GM21447 (cell line): Measurements from ENCODE around the gene CREB1.

ENCODE experiments used
- ATAC-seq: cut with Tn5 transposase; IDR thresholded peaks from one replicate; pipeline ENCODE4 v1.9.1; 2021; ENCODE audit not compliant: unreplicated experiment

The CREB1 gene

DNA sequence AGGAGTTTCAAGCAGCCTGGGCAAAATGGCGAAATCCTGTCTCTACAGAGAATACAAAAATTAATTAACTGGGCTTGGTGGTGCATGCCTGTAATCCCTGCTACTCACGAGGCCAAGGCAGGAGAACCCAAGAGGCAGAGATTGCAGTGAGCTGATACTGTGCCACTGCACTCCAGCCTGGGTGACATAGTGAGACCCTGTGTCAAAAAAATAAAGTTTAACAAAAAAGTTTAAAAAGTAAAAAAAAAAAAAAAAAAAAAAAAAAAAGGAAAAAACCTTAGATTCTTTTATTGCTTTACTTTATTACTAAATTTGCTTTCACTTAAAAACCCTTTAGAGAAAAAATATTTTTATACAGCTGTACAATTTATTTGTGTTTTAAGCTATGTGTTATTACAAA, 10.7 kb downstream of the CREB1 start:
- no peak for ATAC-seq

DNA sequence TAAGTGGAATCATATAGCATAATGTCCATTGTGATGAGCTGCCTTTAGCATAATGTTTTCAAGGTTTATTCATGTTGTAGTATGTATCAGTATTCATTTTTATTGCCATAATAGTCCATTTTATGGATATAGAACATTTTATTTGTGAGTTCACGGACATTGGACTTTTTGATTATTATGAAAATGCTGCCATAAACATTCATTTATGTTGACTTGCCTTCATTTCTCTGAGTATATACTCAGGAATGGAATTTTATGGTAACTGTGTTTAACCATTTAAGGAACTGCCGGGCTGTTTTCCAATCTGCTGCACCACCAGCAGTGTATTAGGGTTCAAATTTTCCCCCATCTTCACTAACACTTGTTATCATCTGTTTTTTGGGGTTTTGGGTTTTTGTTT, 12.2 kb downstream of the CREB1 start:
- ATAC-seq, result no peak

DNA sequence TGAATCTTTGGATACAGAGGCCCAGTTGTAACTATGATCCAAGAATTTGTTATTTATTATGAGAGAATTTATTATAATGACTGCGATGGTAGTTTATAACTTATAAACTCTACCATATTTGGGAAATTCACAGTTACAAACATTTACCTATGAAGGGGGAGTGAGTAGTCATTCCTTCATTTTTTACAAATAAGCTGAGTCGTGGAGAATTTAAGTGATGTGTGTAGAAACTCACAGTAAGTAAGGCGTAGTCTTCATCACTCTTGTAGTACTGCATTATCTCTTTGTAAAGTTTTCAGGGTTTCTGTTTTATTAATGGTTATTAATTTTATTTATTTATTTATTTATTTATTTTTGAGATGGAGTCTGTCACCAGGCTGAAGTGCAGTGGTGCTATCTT, 13.5 kb downstream of the CREB1 start:
- ATAC-seq, result no peak

GRCh38 chr2:207546822-207547221, 17.1 kb downstream of the CREB1 start:
- no peak for ATAC-seq

GRCh38 chr2:207549145-207549544, 19.4 kb downstream of the CREB1 start:
- ATAC-seq, result no peak

- ATAC-seq, result no peak
Observed at GRCh38 chr2:207558079-207558491, 28.3 kb downstream of the CREB1 start.

- ATAC-seq, result no peak
Observed at GRCh38 chr2:207561386-207562080, 31.8 kb downstream of the CREB1 start.

- no peak for ATAC-seq
Observed at GRCh38 chr2:207565736-207566500, 36.2 kb downstream of the CREB1 start.

DNA sequence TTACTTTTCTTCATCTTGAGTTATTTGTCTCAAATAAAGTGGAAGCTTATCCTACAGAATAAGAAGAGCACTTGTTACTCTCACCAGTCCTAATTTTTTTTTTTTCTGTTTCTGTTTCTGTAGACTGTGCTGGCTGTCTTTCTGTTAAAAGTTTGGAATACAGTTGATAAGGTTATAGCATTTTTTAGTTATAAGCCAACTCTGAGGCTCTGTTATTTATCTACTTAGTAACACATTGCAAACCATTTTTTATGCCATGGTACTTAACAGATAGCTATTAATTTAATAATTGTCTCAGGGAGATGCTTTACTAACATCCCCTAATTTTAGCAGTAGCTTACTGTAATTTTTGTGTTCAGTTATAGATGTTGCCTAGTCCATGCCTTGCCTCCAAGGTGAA, 37.9 kb downstream of the CREB1 start:
- no peak for ATAC-seq

GRCh38 chr2:207571370-207571769, 41.6 kb downstream of the CREB1 start:
- no peak for ATAC-seq

DNA sequence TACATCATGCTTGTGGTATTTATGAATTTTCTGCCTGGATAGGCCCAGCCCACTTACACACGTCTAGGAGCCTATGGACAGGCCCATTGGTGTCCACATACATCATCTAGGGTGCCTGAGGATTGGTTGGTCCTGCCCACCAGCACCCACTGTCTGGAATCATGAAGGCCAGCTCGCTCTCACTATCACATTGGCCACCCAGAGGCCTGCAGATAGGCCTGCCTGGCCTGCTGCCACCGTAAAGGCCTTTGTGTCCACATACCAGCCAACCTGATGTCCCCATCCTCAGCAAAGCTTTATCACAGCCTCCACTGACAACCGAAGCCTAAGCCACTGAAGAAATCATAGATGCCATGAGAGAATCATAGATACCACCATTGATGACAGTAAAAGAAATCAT, 55.2 kb downstream of the CREB1 start:
- ATAC-seq, result no peak

GRCh38 chr2:207587305-207587704, 57.5 kb downstream of the CREB1 start:
- no peak for ATAC-seq

DNA sequence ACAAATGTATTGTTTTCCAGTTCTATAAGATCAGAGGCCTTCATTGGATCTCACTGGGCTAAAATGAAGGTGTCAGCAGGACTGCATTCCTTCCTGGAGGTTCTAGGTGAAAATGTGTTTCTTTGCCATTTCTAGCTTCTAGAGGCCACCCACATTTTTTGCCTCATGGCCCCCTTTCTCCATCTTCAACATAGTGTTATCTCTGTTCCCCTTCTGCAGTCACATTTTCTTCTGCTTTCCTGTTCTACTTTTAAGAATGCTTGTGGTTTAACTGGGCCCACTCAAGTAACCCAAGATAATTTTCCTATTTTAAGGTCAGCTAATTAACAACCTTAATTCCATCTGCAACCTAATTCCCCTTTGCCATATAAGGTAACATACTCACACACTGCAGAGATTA, 59.4 kb downstream of the CREB1 start:
- no peak for ATAC-seq

DNA sequence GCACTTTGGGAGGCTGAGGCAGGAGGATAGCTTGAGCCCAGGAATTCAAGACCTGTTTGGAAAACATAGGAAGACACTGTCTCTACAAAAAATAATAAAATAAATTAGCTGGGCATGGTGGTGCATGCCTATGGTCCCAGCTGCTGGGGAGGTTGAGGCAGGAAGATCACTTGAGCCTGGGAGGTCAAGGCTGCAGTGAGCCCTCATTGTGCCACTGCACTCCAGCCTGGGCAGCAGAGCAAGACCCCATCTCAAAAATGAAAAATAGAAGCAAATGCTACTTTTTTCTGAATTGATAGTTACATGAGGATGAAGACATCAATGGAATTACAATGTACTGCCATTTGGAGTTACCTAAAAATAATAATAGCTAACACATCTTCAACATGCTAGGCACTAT, 63.5 kb downstream of the CREB1 start:
- no peak for ATAC-seq

GRCh38 chr2:207594264-207594663, 64.5 kb downstream of the CREB1 start:
- ATAC-seq, result no peak

GRCh38 chr2:207594731-207595130, 65.0 kb downstream of the CREB1 start:
- no peak for ATAC-seq

DNA sequence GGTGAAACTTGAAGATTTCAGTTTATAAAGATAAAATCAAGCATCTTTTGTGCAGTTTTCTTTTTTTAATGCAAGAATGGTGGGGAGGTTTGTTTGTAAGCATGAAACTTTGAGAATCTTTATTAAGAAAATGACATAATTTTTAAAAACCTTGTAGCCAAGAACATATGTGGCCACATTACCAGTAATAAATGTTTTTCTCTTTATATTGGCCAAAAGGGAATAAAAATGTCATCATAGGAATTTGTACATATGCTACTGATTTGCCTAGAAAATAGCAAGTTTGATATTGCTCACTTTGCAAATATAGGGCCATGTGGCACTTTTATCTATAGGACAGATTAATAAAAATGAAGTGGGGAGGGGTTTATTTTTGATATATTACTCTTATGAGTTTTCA, 69.9 kb downstream of the CREB1 start:
- no peak for ATAC-seq

- ATAC-seq, result no peak
Observed at GRCh38 chr2:207600231-207600630, 70.5 kb downstream of the CREB1 start.

DNA sequence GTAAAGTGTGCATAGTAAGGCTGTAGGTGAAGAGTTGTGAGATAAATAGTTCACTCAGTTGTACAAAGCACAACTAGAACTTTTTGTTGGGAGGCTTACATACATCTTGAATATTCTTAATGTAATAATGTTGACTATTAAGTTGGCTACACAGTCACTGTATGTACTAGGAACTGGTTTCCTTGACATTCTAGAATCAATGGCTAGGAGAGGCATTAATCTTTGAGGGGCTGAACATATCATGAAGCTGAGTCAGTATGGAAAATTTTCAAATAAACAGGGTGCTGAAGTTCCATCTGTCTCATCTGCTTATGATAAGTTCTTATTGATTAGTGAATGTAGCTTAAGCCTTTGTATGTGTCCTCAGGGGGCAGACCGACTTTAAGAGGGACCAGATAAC, 72.0 kb downstream of the CREB1 start:
- ATAC-seq, result no peak

- ATAC-seq, result no peak
Observed at GRCh38 chr2:207603486-207603885, 73.7 kb downstream of the CREB1 start.

- no peak for ATAC-seq
Observed at GRCh38 chr2:207606399-207606798, 76.6 kb downstream of the CREB1 start.

DNA sequence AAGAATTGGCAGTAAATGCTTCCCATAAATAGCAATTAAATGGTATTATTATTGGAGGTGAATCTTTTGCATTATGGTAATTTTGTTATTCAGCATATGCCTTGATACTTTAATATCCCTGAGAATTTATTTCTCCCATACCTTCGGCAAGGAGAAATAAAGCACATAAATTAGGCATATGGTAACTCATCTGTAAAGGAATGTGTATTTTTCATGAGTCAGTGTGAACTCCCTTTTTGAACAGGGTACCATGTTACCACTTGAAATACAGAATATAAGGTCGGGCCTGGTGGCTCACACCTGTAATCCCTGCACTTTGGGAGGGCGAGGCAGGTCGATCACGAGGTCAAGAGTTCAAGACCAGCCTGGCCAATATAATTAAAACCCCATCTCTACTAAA, 77.1 kb downstream of the CREB1 start:
- ATAC-seq, result no peak

GRCh38 chr2:207612714-207613113, 83.0 kb downstream of the CREB1 start:
- no peak for ATAC-seq
